PC-3 (cell line): ENCODE data around the gene TBC1D2B.

Source experiments
- CTCF ChIP-seq: fragments of 300-600 bp; sonication (generic); conservative IDR thresholded peaks from 2 replicates; pipeline ENCODE4 v1.5.1; 2017; ENCODE audit warnings: antibody characterized with exemption, low read depth, mild to moderate bottlenecking, low read length
- EZH2 ChIP-seq: fragments of 300-600 bp; sonication (generic); IDR thresholded peaks from one replicate; pipeline ENCODE4 v1.6.1; 2017; ENCODE audit warnings: antibody characterized with exemption, mild to moderate bottlenecking, low read length; ENCODE audit not compliant: unreplicated experiment

- TF ChIP-seq CTCF (no peak), EZH2 (no peak)
These were observed 60.7 kb downstream of the TBC1D2B start for GRCh38 chr15:78016860-78017259.
